WTC11 (cell line): ENCODE results near the gene KAZN. TPM values are rescaled to one million over a fixed set of nuclear protein-coding genes. Genes with fewer than 3 reads are reported as not detected.
A peak's percentile ranks its signal among the peaks of the same experiment; 100 is the strongest.

Experiments
- ATAC-seq: fragments of 200-7000 bp; cut with Tn5 transposase; 2 replicates; pipeline ENCODE4 v1.10.0; 2021; ENCODE audit warnings: mild to moderate bottlenecking, moderate library complexity
- CTCF ChIA-PET: fragments of 300-600 bp; sonication (Branson Sonifier 250); formaldehyde crosslinking; loops from one replicate; lab custom pipeline; 2021; ENCODE audit warnings: antibody characterized with exemption; lab: Charles Lee
- POLR2A ChIA-PET: fragments of 350-600 bp; sonication (Branson Sonifier 250); formaldehyde crosslinking; loops from one replicate; lab custom pipeline; 2021; ENCODE audit warnings: antibody characterized with exemption; lab: Charles Lee
- DNase-seq: peaks from one replicate; pipeline ENCODE4 v3.0.0; 2021; ENCODE audit warnings: low spot score
- H3K27ac Mint-ChIP-seq: 2 replicates; pipeline ENCODE4 v1.8.0; 2021; ENCODE audit warnings: mixed read lengths
- H3K27me3 Mint-ChIP-seq: 2 replicates; pipeline ENCODE4 v1.8.0; 2021; ENCODE audit warnings: low read depth, mild to moderate bottlenecking, moderate library complexity, mixed read lengths
- H3K36me3 Mint-ChIP-seq: 2 replicates; pipeline ENCODE4 v1.8.0; 2021; ENCODE audit warnings: mixed read lengths
- H3K4me1 Mint-ChIP-seq: 2 replicates; pipeline ENCODE4 v1.8.0; 2022; ENCODE audit warnings: mixed read lengths
- H3K4me3 Mint-ChIP-seq: 2 replicates; pipeline ENCODE4 v1.8.0; 2021; ENCODE audit warnings: mild to moderate bottlenecking, moderate library complexity, mixed read lengths
- H3K9me3 Mint-ChIP-seq: 2 replicates; pipeline ENCODE4 v1.8.0; 2021; ENCODE audit warnings: mixed read lengths
- ARID4B ChIP-seq: sonication (generic); formaldehyde crosslinking; IDR thresholded peaks from 2 replicates; pipeline ENCODE4 v1.8.0; 2023; ENCODE audit warnings: missing genetic modification reagents, mild to moderate bottlenecking, borderline replicate concordance
- ATF2 ChIP-seq: sonication (generic); formaldehyde crosslinking; IDR thresholded peaks from 2 replicates; pipeline ENCODE4 v1.8.1; 2022; ENCODE audit warnings: low read depth, missing genetic modification reagents, borderline replicate concordance
- CTCF ChIP-seq: fragments of 200-600 bp; IDR thresholded peaks from 2 replicates; pipeline ENCODE4 v1.8.0; 2022; ENCODE audit warnings: antibody characterized with exemption
- GABPB1 ChIP-seq: sonication (generic); formaldehyde crosslinking; IDR thresholded peaks from 2 replicates; pipeline ENCODE4 v1.8.1; 2023; ENCODE audit warnings: mild to moderate bottlenecking, missing genetic modification reagents
- GTF2I ChIP-seq: fragments of 250-450 bp; sonication (Bioruptor Pico); conservative IDR thresholded peaks from 2 replicates; pipeline ENCODE4 v1.4.0; 2021; ENCODE audit warnings: mild to moderate bottlenecking
- JUN ChIP-seq: sonication (generic); formaldehyde crosslinking; IDR thresholded peaks from 2 replicates; pipeline ENCODE4 v1.8.0; 2023; ENCODE audit warnings: mild to moderate bottlenecking, missing genetic modification reagents
- SMAD4 ChIP-seq: sonication (generic); formaldehyde crosslinking; IDR thresholded peaks from 2 replicates; pipeline ENCODE4 v1.8.0; 2022; ENCODE audit warnings: mild to moderate bottlenecking, missing genetic modification reagents
- TEAD1 ChIP-seq: sonication (generic); formaldehyde crosslinking; IDR thresholded peaks from 2 replicates; pipeline ENCODE4 v1.8.0; 2022; ENCODE audit warnings: mild to moderate bottlenecking, missing genetic modification reagents
- ZBTB43 ChIP-seq: sonication (generic); formaldehyde crosslinking; IDR thresholded peaks from 2 replicates; pipeline ENCODE4 v1.8.1; 2023; ENCODE audit warnings: mild to moderate bottlenecking, missing genetic modification reagents
- ZNF219 ChIP-seq: sonication (generic); formaldehyde crosslinking; IDR thresholded peaks from 2 replicates; pipeline ENCODE4 v1.8.0; 2023; ENCODE audit warnings: missing genetic modification reagents, mild to moderate bottlenecking, borderline replicate concordance
- ZNF263 ChIP-seq: sonication (generic); formaldehyde crosslinking; IDR thresholded peaks from 2 replicates; pipeline ENCODE4 v1.8.1; 2022; ENCODE audit warnings: low read depth, mild to moderate bottlenecking, moderate library complexity, missing genetic modification reagents
- ZNF416 ChIP-seq: fragments of 250-450 bp; sonication (Bioruptor Pico); IDR thresholded peaks from 2 replicates; pipeline ENCODE4 v1.9.0; 2021; ENCODE audit warnings: mild to moderate bottlenecking, inconsistent platforms
- ZNF512 ChIP-seq: sonication (generic); formaldehyde crosslinking; IDR thresholded peaks from 2 replicates; pipeline ENCODE4 v1.8.1; 2022; ENCODE audit warnings: missing genetic modification reagents, borderline replicate concordance
- total RNA-seq: library from RNA; stranded (reverse); gene quantifications from 3 replicates; pipeline ENCODE4 v1.2.3, GENCODE V29; 2021

The KAZN gene
- total RNA-seq, 1 experiment from 2014 or later = 19.9 TPM

- peaks cover 69% of the 10 kb centered on the region for H3K4me1 Mint-ChIP-seq
- peaks cover 40% of the 10 kb centered on the region for H3K27me3 Mint-ChIP-seq
- TF ChIP-seq ZNF219 (CRISPR knock-in tag) (no peak), ZNF512 (CRISPR knock-in tag) (no peak), ATF2 (CRISPR knock-in tag) (no peak), JUN (no peak), ZBTB43 (CRISPR knock-in tag) (no peak), ARID4B (CRISPR knock-in tag) (no peak), ZNF263 (no peak), ZNF416 (no peak), GABPB1 (no peak)
- no peak for ATAC-seq
- peak overlapping the region; percentile 78 for H3K4me3 Mint-ChIP-seq
- H3K36me3 Mint-ChIP-seq = no peaks in the 10 kb centered on the region
- ChIA-PET CTCF (interaction anchor here (0.6 to 1.7 kb wide), 4 partner anchors 11 to 634 kb away, joined by 3 to 5 read pairs (median 4); no protein-coding TSS in a partner anchor), POLR2A (no interaction called here)
- H3K27ac Mint-ChIP-seq = no peak overlapping the region
- no peak for DNase-seq
- no peaks in the 10 kb centered on the region for H3K9me3 Mint-ChIP-seq
These were observed 1.3 kb downstream of the KAZN start for GRCh38 chr1:14599800-14600199.

GRCh38 chr1:14600405-14601112 is 2.1 kb downstream of the KAZN start:
- 0 out of 2 replicates have a peak overlapping the region, but pooled peaks have one; percentile 16 for H3K27ac Mint-ChIP-seq
- no peaks in the 10 kb centered on the region for H3K9me3 Mint-ChIP-seq
- CTCF ChIA-PET = interaction anchor here (0.6 to 1.7 kb wide), 4 partner anchors 12 to 635 kb away, joined by 3 to 5 read pairs (median 4); no protein-coding TSS in a partner anchor
- no peaks in the 10 kb centered on the region for H3K36me3 Mint-ChIP-seq
- no peak for DNase-seq
- peaks cover 69% of the 10 kb centered on the region for H3K4me1 Mint-ChIP-seq
- TF ChIP-seq SMAD4 (no peak), CTCF (no peak), TEAD1 (no peak), GTF2I (CRISPR knock-in tag) (no peak), ATF2 (CRISPR knock-in tag) (no peak), ZNF219 (CRISPR knock-in tag) (no peak)
- H3K4me3 Mint-ChIP-seq = peak overlapping the region; percentile 78
- no peak for ATAC-seq
- POLR2A ChIA-PET = no interaction called here
- peaks cover 37% of the 10 kb centered on the region for H3K27me3 Mint-ChIP-seq
